Mesendoderm (in vitro differentiated cells): ENCODE results near the gene CRTAP.
A peak's percentile ranks its signal among the peaks of the same experiment; 100 is the strongest.

Experiments used
- DNase-seq: peaks from one replicate; pipeline ENCODE4 v3.0.0; 2013
- H2AK5ac ChIP-seq: 2 replicates; pipeline ENCODE4 v1.6.1; 2013; ENCODE audit warnings: low read length, inconsistent platforms
- H2BK120ac ChIP-seq: 2 replicates; pipeline ENCODE4 v1.6.1; 2013; ENCODE audit warnings: low read depth, mild to moderate bottlenecking, low read length, moderate library complexity, mixed read lengths
- H2BK15ac ChIP-seq: replicated peaks from 2 replicates; pipeline ENCODE4 v1.6.1; 2013; ENCODE audit warnings: low read depth, mild to moderate bottlenecking, moderate library complexity
- H2BK5ac ChIP-seq: 2 replicates; pipeline ENCODE4 v1.6.1; 2013; ENCODE audit warnings: low read length, inconsistent platforms
- H3K18ac ChIP-seq: 2 replicates; pipeline ENCODE4 v1.6.1; 2013; ENCODE audit warnings: mild to moderate bottlenecking, low read length, mixed read lengths
- H3K23ac ChIP-seq: one replicate; pipeline ENCODE4 v1.6.1; 2013; ENCODE audit warnings: low read length
- H3K27ac ChIP-seq: 2 replicates; pipeline ENCODE4 v1.5.1; 2013; ENCODE audit warnings: low read depth, mild to moderate bottlenecking, inconsistent platforms, low read length, moderate library complexity
- H3K27me3 ChIP-seq: 2 replicates; pipeline ENCODE4 v1.6.1; 2013; ENCODE audit warnings: low read length, control low read depth, mild to moderate bottlenecking, inconsistent platforms; ENCODE audit not compliant: insufficient read depth, poor library complexity
- H3K36me3 ChIP-seq: 2 replicates; pipeline ENCODE4 v1.6.1; 2013; ENCODE audit warnings: low read length, inconsistent platforms; ENCODE audit not compliant: control insufficient read depth, insufficient read depth
- H3K4ac ChIP-seq: one replicate; pipeline ENCODE4 v1.6.1; 2013; ENCODE audit warnings: low read depth, mild to moderate bottlenecking, low read length, moderate library complexity
- H3K4me1 ChIP-seq: 2 replicates; pipeline ENCODE4 v1.6.1; 2013; ENCODE audit warnings: low read depth, low read length, inconsistent platforms; ENCODE audit not compliant: control insufficient read depth
- H3K4me2 ChIP-seq: 2 replicates; pipeline ENCODE4 v1.6.1; 2013; ENCODE audit warnings: low read length
- H3K4me3 ChIP-seq: 2 replicates; pipeline ENCODE4 v1.5.1; 2013; ENCODE audit warnings: mild to moderate bottlenecking, low read length
- H3K56ac ChIP-seq: one replicate; pipeline ENCODE4 v1.6.1; 2013; ENCODE audit warnings: low read length
- H3K79me1 ChIP-seq: 2 replicates; pipeline ENCODE4 v1.6.1; 2013; ENCODE audit warnings: low read length, inconsistent platforms
- H3K79me2 ChIP-seq: 2 replicates; pipeline ENCODE4 v1.6.1; 2013; ENCODE audit warnings: mild to moderate bottlenecking, low read length; ENCODE audit not compliant: control insufficient read depth, insufficient read depth
- H3K9ac ChIP-seq: 2 replicates; pipeline ENCODE4 v1.6.1; 2013; ENCODE audit warnings: low read length, inconsistent platforms
- H4K5ac ChIP-seq: one replicate; pipeline ENCODE4 v1.6.1; 2013; ENCODE audit warnings: low read length
- H4K8ac ChIP-seq: one replicate; pipeline ENCODE4 v1.6.1; 2013; ENCODE audit warnings: low read depth, mild to moderate bottlenecking, control low read depth, low read length, moderate library complexity
- WGBS: extraction: QIAGEN DNeasy Blood & Tissue Kit; methylation state at CpG from one replicate; pipeline ENCODE4 v1.1.7; 2013; ENCODE audit warnings: low lambda C conversion rate, missing lambda C conversion rate; ENCODE audit not compliant: insufficient coverage; ENCODE audit errors: extremely low coverage; 5-methylcytosine and 5-hydroxymethylcytosine counted together

Gene CRTAP

DNA sequence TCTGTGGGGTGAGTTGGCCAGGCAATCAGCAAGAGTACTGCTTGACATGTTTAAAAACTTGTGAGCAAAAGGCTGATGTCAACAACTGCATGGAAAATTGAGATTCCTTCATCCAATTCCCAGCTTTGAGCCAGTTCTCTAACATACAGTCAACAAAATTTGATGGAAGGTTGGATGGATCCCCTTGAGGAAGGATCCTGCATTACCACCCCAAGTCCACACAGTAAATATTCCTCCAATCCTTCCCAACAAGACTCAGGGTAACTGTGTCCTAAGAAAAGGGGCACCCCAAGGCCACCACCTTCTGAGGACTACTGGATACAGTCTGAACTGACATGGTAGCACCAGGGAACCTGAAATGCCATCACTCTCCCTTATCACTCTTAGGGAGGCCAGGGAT, 32.0 kb upstream of the CRTAP start:
- no peak overlapping the region for H2BK15ac ChIP-seq
- no peak overlapping the region for H3K56ac ChIP-seq
- H3K79me2 ChIP-seq = peaks cover 2% of the 10 kb centered on the region
- no peak overlapping the region for H3K4me2 ChIP-seq
- no peaks in the 10 kb centered on the region for H3K36me3 ChIP-seq
- no peak overlapping the region for H4K8ac ChIP-seq
- peaks cover 9% of the 10 kb centered on the region for H3K79me1 ChIP-seq
- no peak overlapping the region for H3K27ac ChIP-seq
- no peak overlapping the region for H2BK120ac ChIP-seq
- no peak overlapping the region for H4K5ac ChIP-seq
- H3K23ac ChIP-seq = no peak overlapping the region
- no peak overlapping the region for H2BK5ac ChIP-seq
- H3K18ac ChIP-seq = no peak overlapping the region
- no peaks in the 10 kb centered on the region for H3K27me3 ChIP-seq
- no peak overlapping the region for H3K4ac ChIP-seq
- no peak overlapping the region for H3K4me3 ChIP-seq
- no peak overlapping the region for H2AK5ac ChIP-seq
- no peak overlapping the region for H3K9ac ChIP-seq
- no peaks in the 10 kb centered on the region for H3K4me1 ChIP-seq
- DNase-seq = no peak

DNA sequence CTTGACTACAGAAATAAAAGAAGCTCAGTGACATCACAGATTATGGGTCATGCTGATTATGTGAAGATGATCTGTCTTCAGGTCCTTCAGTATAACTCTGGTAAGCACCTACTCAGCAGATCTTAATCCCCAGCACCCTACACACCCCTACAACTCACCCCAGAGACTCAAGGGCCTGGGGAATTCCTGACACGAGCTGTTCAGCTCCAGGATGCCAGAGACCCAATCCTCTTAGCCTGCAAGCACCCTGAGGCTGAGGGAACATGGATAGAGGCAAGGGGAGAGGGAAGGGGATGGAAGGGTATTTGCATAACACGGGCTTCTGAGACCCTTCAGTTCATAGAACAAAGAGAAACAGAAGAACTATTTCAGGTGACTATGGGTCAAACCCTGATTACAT, 29.9 kb upstream of the CRTAP start:
- no peak overlapping the region for H3K18ac ChIP-seq
- WGBS = no CpG with 5 or more reads among the region's 2 CpGs
- no peak for DNase-seq
- no peaks in the 10 kb centered on the region for H3K4me1 ChIP-seq
- H2BK15ac ChIP-seq = no peak overlapping the region
- no peak overlapping the region for H3K4me2 ChIP-seq
- H4K8ac ChIP-seq = no peak overlapping the region
- H2BK5ac ChIP-seq = no peak overlapping the region
- H3K79me1 ChIP-seq = peaks cover 9% of the 10 kb centered on the region
- no peak overlapping the region for H4K5ac ChIP-seq
- H2AK5ac ChIP-seq = no peak overlapping the region
- H3K27me3 ChIP-seq = no peaks in the 10 kb centered on the region
- no peak overlapping the region for H3K56ac ChIP-seq
- H3K79me2 ChIP-seq = peaks cover 2% of the 10 kb centered on the region
- no peak overlapping the region for H3K23ac ChIP-seq
- no peak overlapping the region for H2BK120ac ChIP-seq
- H3K4ac ChIP-seq = no peak overlapping the region
- no peak overlapping the region for H3K27ac ChIP-seq
- H3K9ac ChIP-seq = no peak overlapping the region
- no peaks in the 10 kb centered on the region for H3K36me3 ChIP-seq
- no peak overlapping the region for H3K4me3 ChIP-seq

DNA sequence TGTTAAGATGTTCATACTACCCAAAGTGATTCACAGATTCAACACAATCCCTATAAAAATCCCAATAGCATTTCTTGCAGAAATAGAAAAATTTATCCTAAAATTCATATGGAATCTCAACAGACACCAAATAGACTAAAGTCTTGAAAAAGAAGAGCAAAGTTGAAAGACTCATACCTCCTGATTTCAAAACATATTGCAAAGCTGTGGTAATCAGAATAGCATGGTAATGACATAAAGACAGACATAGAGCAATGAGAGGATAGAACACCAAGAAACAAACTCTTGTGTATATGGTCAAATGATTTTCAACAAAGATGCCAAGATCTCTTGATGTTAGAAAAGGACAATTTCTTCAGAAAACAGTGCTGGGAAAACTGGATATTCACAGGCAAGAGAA, 25.1 kb upstream of the CRTAP start:
- no peak overlapping the region for H3K9ac ChIP-seq
- no peak overlapping the region for H4K5ac ChIP-seq
- H3K4me1 ChIP-seq = no peaks in the 10 kb centered on the region
- H3K79me2 ChIP-seq = peaks cover 4% of the 10 kb centered on the region
- no peak overlapping the region for H2BK15ac ChIP-seq
- H3K18ac ChIP-seq = no peak overlapping the region
- no peak overlapping the region for H2AK5ac ChIP-seq
- H2BK5ac ChIP-seq = no peak overlapping the region
- no peak overlapping the region for H3K23ac ChIP-seq
- H3K79me1 ChIP-seq = peaks cover 16% of the 10 kb centered on the region
- H2BK120ac ChIP-seq = no peak overlapping the region
- no peaks in the 10 kb centered on the region for H3K36me3 ChIP-seq
- no peaks in the 10 kb centered on the region for H3K27me3 ChIP-seq
- no peak overlapping the region for H3K56ac ChIP-seq
- H3K4me3 ChIP-seq = no peak overlapping the region
- no peak overlapping the region for H3K27ac ChIP-seq
- no peak overlapping the region for H4K8ac ChIP-seq
- no peak overlapping the region for H3K4me2 ChIP-seq
- no peak for DNase-seq
- no peak overlapping the region for H3K4ac ChIP-seq

DNA sequence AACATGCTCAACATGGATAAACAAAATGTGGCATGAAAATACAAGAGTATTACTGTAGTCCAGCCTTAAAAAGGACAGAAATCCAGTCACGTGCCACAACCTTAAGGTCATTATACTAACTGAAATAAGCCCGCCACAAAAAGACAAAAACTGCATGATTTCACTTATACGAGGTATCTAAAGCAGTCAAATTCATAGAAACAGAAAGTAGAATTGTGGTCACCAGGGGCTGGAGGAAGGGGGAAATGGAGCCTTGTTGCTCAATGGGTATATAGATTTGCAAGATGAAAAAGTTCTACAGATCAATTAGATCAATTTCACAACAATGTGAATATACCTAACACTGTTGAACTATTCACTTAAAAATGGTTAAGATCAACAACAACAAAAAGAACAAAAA, 24.3 kb upstream of the CRTAP start:
- Histone ChIP-seq H3K18ac (no peak overlapping the region), H2AK5ac (no peak overlapping the region), H2BK120ac (no peak overlapping the region), H3K27ac (no peak overlapping the region), H2BK15ac (no peak overlapping the region), H3K9ac (no peak overlapping the region), H4K5ac (no peak overlapping the region), H3K56ac (no peak overlapping the region), H3K27me3 (no peaks in the 10 kb centered on the region), H3K4ac (no peak overlapping the region), H2BK5ac (no peak overlapping the region), H3K4me1 (no peaks in the 10 kb centered on the region), H3K23ac (no peak overlapping the region), H4K8ac (no peak overlapping the region), H3K4me3 (no peak overlapping the region), H3K4me2 (no peak overlapping the region), H3K36me3 (no peaks in the 10 kb centered on the region), H3K79me1 (peaks cover 20% of the 10 kb centered on the region), H3K79me2 (peaks cover 6% of the 10 kb centered on the region)
- DNase-seq = no peak
- no CpG with 5 or more reads among the region's 3 CpGs for WGBS

DNA sequence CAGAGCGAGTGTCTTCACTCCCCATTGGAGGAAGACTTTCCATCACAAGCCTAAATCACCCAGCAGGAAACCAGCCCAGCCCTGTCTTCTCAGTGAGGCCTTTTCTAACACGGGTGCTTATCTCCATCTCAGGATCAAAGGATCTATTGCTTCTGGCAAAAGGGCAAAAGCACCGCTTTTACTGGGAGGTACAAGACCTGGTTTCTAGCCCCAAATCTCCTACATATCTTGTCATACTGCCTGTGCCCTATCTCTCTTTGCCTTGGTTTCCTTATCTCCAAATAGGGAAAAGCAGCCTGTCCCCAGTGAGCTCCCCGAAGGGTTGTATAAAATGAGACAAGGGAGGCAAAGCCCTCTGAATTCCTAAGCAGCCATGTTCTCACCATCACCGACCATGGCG, 22.1 kb upstream of the CRTAP start:
- no CpG with 5 or more reads among the region's 6 CpGs for WGBS
- Histone ChIP-seq H4K8ac (no peak overlapping the region), H3K79me2 (peaks cover 11% of the 10 kb centered on the region), H3K9ac (no peak overlapping the region), H3K4ac (no peak overlapping the region), H3K36me3 (no peaks in the 10 kb centered on the region), H3K79me1 (peaks cover 23% of the 10 kb centered on the region), H4K5ac (no peak overlapping the region), H3K4me1 (peaks cover 3% of the 10 kb centered on the region), H3K27ac (no peak overlapping the region), H3K18ac (no peak overlapping the region), H2BK15ac (no peak overlapping the region), H3K27me3 (no peaks in the 10 kb centered on the region), H3K23ac (no peak overlapping the region), H3K4me3 (no peak overlapping the region), H2AK5ac (no peak overlapping the region), H3K4me2 (no peak overlapping the region), H2BK5ac (no peak overlapping the region), H2BK120ac (no peak overlapping the region), H3K56ac (no peak overlapping the region)
- DNase-seq = peak; percentile 48

DNA sequence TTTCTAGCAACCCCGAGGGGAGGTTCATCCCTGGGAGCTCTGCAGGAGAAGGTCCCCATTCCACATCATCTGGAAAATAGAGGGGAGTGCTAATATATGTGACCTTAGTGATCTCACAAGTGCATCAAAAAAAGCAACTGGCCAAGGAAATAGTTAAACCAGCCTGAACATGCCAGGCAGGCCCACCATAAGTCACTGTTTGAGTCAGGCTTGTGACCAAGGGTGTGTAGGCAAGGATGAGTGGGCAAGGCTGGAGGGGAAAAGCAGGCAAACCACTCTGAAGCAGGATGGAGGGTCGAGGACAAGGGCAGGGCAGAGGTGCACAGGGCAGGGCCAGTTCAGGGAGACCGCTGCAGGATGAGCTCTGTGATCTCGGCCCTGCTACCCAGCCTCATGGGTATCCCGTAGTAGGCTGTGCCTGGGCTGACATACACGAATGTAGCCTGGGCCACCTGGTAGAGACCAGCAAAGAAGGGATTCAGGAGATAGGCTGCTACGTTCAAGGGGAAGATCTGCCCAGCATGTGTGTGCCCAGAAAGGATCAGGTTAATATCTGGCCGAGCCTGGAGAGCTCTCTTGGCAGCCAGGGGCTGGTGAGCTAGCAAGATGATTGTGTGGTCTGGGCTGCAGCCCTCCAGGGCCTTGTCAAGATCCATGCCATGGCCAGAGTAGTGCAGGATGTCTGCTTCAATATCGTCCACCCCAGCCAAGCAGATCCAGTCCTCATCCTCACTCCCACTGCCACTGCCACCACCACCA, 21.1 kb upstream of the CRTAP start:
- DNase-seq = no peak
- Histone ChIP-seq H2BK15ac (no peak overlapping the region), H3K18ac (no peak overlapping the region), H4K8ac (no peak overlapping the region), H3K79me2 (peaks cover 11% of the 10 kb centered on the region), H2BK5ac (no peak overlapping the region), H3K27ac (no peak overlapping the region), H3K4me3 (no peak overlapping the region), H3K4me2 (no peak overlapping the region), H3K9ac (no peak overlapping the region), H3K4me1 (peaks cover 3% of the 10 kb centered on the region), H3K27me3 (no peaks in the 10 kb centered on the region), H2BK120ac (no peak overlapping the region), H3K36me3 (no peaks in the 10 kb centered on the region), H4K5ac (no peak overlapping the region), H3K4ac (no peak overlapping the region), H3K79me1 (peaks cover 23% of the 10 kb centered on the region), H2AK5ac (no peak overlapping the region), H3K23ac (no peak overlapping the region), H3K56ac (no peak overlapping the region)
- no CpG with 5 or more reads among the region's 9 CpGs for WGBS
